ENCODE results near the gene CTTNBP2NL.

DNA sequence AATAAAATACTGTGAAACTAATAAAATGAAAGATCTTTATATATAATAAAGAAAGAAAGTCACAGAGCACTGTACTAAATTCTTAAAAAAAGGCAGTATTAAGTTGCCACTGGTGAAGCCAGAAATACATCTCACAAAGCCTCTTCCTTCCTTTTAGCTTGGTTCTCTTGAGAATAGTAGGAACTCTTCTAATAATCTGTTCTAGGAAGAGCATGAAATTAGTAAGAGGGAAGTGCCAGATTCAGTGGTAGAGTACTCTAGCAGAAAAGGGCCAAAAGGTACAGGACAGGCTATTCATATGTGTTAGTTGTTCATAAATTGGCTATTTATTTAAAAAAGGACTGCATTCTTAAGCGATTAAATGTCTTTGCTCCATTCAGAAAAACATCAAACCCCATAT lies 33.7 kb downstream of the CTTNBP2NL start:
- TF ChIP-seq POLR2A (IDR thresholded peaks at IDR 0.05) = no peak
- TF ChIP-seq, protein P1, sequence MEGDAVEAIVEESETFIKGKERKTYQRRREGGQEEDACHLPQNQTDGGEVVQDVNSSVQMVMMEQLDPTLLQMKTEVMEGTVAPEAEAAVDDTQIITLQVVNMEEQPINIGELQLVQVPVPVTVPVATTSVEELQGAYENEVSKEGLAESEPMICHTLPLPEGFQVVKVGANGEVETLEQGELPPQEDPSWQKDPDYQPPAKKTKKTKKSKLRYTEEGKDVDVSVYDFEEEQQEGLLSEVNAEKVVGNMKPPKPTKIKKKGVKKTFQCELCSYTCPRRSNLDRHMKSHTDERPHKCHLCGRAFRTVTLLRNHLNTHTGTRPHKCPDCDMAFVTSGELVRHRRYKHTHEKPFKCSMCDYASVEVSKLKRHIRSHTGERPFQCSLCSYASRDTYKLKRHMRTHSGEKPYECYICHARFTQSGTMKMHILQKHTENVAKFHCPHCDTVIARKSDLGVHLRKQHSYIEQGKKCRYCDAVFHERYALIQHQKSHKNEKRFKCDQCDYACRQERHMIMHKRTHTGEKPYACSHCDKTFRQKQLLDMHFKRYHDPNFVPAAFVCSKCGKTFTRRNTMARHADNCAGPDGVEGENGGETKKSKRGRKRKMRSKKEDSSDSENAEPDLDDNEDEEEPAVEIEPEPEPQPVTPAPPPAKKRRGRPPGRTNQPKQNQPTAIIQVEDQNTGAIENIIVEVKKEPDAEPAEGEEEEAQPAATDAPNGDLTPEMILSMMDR (IDR thresholded peaks at IDR 0.05) = no peak

All from ovary (tissue), 3 donors.